ENCODE measurements around the gene TMEM131L.

DNA sequence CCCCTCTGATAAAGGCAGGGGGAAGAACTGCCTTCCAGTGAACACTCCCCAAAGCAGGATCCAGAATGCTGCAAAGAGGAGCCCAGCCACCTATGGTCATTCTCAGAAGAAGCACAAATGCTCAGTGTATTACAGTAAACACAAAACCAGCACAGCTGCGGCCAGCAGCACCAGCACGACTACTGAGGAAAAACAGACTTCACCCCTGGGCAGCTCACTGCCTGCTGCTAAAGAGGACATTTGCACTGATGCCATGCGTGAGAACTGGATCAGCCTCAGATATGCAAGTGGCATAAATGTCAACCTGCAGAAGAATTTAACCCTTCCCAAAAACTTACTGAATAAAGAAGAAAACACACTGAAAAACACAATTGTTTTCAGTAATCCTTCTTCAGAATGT is 137.7 kb downstream of the TMEM131L start:
- TF ChIP-seq MYC (IDR thresholded peaks at IDR 0.05; ENCODE audit: low read depth, low read length), result no peak
- TF ChIP-seq JUN (IDR thresholded peaks at IDR 0.05; ENCODE audit: borderline replicate concordance, insufficient read depth, insufficient read length, low read depth), result no peak
- TF ChIP-seq, protein P1, sequence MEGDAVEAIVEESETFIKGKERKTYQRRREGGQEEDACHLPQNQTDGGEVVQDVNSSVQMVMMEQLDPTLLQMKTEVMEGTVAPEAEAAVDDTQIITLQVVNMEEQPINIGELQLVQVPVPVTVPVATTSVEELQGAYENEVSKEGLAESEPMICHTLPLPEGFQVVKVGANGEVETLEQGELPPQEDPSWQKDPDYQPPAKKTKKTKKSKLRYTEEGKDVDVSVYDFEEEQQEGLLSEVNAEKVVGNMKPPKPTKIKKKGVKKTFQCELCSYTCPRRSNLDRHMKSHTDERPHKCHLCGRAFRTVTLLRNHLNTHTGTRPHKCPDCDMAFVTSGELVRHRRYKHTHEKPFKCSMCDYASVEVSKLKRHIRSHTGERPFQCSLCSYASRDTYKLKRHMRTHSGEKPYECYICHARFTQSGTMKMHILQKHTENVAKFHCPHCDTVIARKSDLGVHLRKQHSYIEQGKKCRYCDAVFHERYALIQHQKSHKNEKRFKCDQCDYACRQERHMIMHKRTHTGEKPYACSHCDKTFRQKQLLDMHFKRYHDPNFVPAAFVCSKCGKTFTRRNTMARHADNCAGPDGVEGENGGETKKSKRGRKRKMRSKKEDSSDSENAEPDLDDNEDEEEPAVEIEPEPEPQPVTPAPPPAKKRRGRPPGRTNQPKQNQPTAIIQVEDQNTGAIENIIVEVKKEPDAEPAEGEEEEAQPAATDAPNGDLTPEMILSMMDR (IDR thresholded peaks at IDR 0.05; ENCODE audit: extremely low read depth in 1 of 2, insufficient read depth in 1 of 2, low read depth in 1 of 2, low read length in 2 of 2), result no peak
- TF ChIP-seq POLR2AphosphoS5 (IDR thresholded peaks at IDR 0.05; ENCODE audit: insufficient read depth, low read depth, low read length), result no peak
- TF ChIP-seq POLR2A (IDR thresholded peaks at IDR 0.05; ENCODE audit: low read depth, low read length), result no peak
- TF ChIP-seq EZH2 (IDR thresholded peaks at IDR 0.05; ENCODE audit: borderline replicate concordance, low read depth, low read length, severe bottlenecking), result no peak
- TF ChIP-seq, protein P2, sequence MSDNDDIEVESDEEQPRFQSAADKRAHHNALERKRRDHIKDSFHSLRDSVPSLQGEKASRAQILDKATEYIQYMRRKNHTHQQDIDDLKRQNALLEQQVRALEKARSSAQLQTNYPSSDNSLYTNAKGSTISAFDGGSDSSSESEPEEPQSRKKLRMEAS (IDR thresholded peaks at IDR 0.05; ENCODE audit: insufficient read depth, insufficient read length), result no peak
- no peak for TF ChIP-seq FOS (IDR thresholded peaks at IDR 0.05; ENCODE audit: borderline replicate concordance, insufficient read depth, low read length)

Data from endothelial cell of umbilical vein (primary cell).